SHP77 treated with DMSO at 0.1 percent for 48 hours (cell line): ENCODE measurements around the gene RAN.
"Not testable (repeated sequence)": the region's sequence is repeated elsewhere in the genome, so short reads cannot be mapped to it uniquely, and the experiment has no call there.

ENCODE experiments used
- DNase-seq: peaks from one replicate; lab custom pipeline; 2025; lab: John Stamatoyannopoulos, UW

Gene RAN

GRCh38 chr12:130878193-130879185, 6.6 kb downstream of the RAN start:
- DNase-seq, result no peak

- DNase-seq, result no peak
Measured at GRCh38 chr12:130879212-130879686, 7.4 kb downstream of the RAN start.

- no peak for DNase-seq
Measured at GRCh38 chr12:130879781-130880389, 8.0 kb downstream of the RAN start.

GRCh38 chr12:130880411-130880885, 8.6 kb downstream of the RAN start:
- DNase-seq, result no peak

GRCh38 chr12:130881046-130881445, 9.2 kb downstream of the RAN start:
- DNase-seq, result no peak

- no peak for DNase-seq
Measured at GRCh38 chr12:130881548-130881947, 9.7 kb downstream of the RAN start.

GRCh38 chr12:130887190-130887589, 15.3 kb downstream of the RAN start:
- DNase-seq, result not testable (repeated sequence)

- no peak for DNase-seq
Measured at GRCh38 chr12:130904064-130904463, 32.2 kb downstream of the RAN start.

GRCh38 chr12:130904936-130905455, 33.1 kb downstream of the RAN start:
- DNase-seq, result not testable (repeated sequence)

GRCh38 chr12:130909111-130909510, 37.2 kb downstream of the RAN start:
- DNase-seq, result no peak

GRCh38 chr12:130911193-130911592, 39.3 kb downstream of the RAN start:
- no peak for DNase-seq

- DNase-seq, result no peak
Measured at GRCh38 chr12:130911933-130912332, 40.1 kb downstream of the RAN start.

GRCh38 chr12:130916241-130916911, 44.5 kb downstream of the RAN start:
- peak; percentile 73 for DNase-seq

GRCh38 chr12:130917607-130918006, 45.7 kb downstream of the RAN start:
- DNase-seq, result no peak

- no peak for DNase-seq
Measured at GRCh38 chr12:130919086-130919485, 47.2 kb downstream of the RAN start.

GRCh38 chr12:130920119-130920703, 48.3 kb downstream of the RAN start:
- DNase-seq, result no peak

GRCh38 chr12:130920723-130921381, 49.0 kb downstream of the RAN start:
- no peak for DNase-seq

GRCh38 chr12:130922511-130922953, 50.7 kb downstream of the RAN start:
- DNase-seq, result no peak

- no peak for DNase-seq
Measured at GRCh38 chr12:130924966-130925665, 53.2 kb downstream of the RAN start.

GRCh38 chr12:130925666-130926015, 53.8 kb downstream of the RAN start:
- DNase-seq, result no peak
